GM12878 (cell line): ENCODE results near the gene TMIGD3. TPM values are rescaled to one million over a fixed set of nuclear protein-coding genes. Genes with fewer than 3 reads are reported as not detected.

Experiments
- ATAC-seq: fragments of 200-7000 bp; cut with Tn5 transposase; 3 replicates; pipeline ENCODE4 v1.9.1; 2020; ENCODE audit warnings: mild to moderate bottlenecking, moderate library complexity
- BruUV-seq: library from RNA; stranded (reverse); fragments of 400-500 nt; replicated peaks from 2 replicates; lab custom pipeline; 2021; lab: Mats Ljungman, UMichigan
- CTCF ChIA-PET: fragments of 300-600 bp; sonication (Branson Sonifier 250); formaldehyde crosslinking; extraction: SDS; loops from one replicate; lab custom pipeline; 2021; ENCODE audit warnings: inconsistent platforms; lab: Yijun Ruan, JAX
- POLR2A ChIA-PET: fragments of 350-600 bp; formaldehyde crosslinking; extraction: SDS; loops from one replicate; lab custom pipeline; 2021; ENCODE audit warnings: inconsistent platforms; lab: Charles Lee
- RAD21 ChIA-PET: fragments of 300-600 bp; sonication (Branson Sonifier 250); formaldehyde crosslinking; loops from one replicate; lab custom pipeline; 2023; ENCODE audit warnings: antibody characterized with exemption; ENCODE audit not compliant: unreplicated experiment; lab: Charles Lee
- SMC1A ChIA-PET: fragments of 300-600 bp; sonication (Branson Sonifier 250); formaldehyde crosslinking; loops from one replicate; lab custom pipeline; 2023; ENCODE audit not compliant: unreplicated experiment, uncharacterized antibody; lab: Charles Lee
- DNase-seq: peaks from one replicate; pipeline ENCODE4 v3.0.0-alpha.2; 2011; ENCODE audit warnings: low read depth, low spot score
- FAIRE-seq: peaks from 3 replicates; lab custom pipeline; 2011; peaks lifted over from hg19 to GRCh38; lab: Jason Lieb, UNC
- H2AFZ ChIP-seq: 2 replicates; pipeline ENCODE4 v1.6.0; 2011; ENCODE audit warnings: low read depth, low read length, control low read depth; ENCODE audit not compliant: control insufficient read depth
- H3K27ac ChIP-seq: 2 replicates; pipeline ENCODE4 v1.5.1; 2011; ENCODE audit warnings: control low read depth; ENCODE audit not compliant: control insufficient read depth, insufficient read depth
- H3K27me3 ChIP-seq, 2 experiments: replicated peaks in 1 of 2; 2 replicates each; pipeline versions ENCODE4 v1.6.0 to v1.6.1; 2011; ENCODE audit warnings: low read length in 1 of 2; ENCODE audit not compliant: control insufficient read depth in 2 of 2, insufficient read depth in 2 of 2
- H3K36me3 ChIP-seq, 2 experiments: 2 replicates each; pipeline ENCODE4 v1.5.1; 2011; ENCODE audit warnings: low read length in 1 of 2; ENCODE audit not compliant: control insufficient read depth in 2 of 2, insufficient read depth in 2 of 2
- H3K4me1 ChIP-seq: 2 replicates; pipeline ENCODE4 v1.6.1; 2011; ENCODE audit warnings: mild to moderate bottlenecking, low read length, moderate library complexity, mixed read lengths; ENCODE audit not compliant: control insufficient read depth, insufficient read depth
- H3K4me2 ChIP-seq: 2 replicates; pipeline ENCODE4 v1.6.0; 2011; ENCODE audit warnings: control low read depth; ENCODE audit not compliant: control insufficient read depth, insufficient read depth
- H3K4me3 ChIP-seq: fragments of 200-600 bp; sonication (generic); 2 replicates; pipeline ENCODE4 v1.5.1; 2016
- H3K79me2 ChIP-seq: 2 replicates; pipeline ENCODE4 v1.6.0; 2011; ENCODE audit warnings: low read length; ENCODE audit not compliant: control insufficient read depth, insufficient read depth
- H3K9ac ChIP-seq: 2 replicates; pipeline ENCODE4 v1.8.0; 2011; ENCODE audit warnings: low read length, control low read depth, mixed read lengths; ENCODE audit not compliant: control insufficient read depth, insufficient read depth
- H3K9me3 ChIP-seq: replicated peaks from 3 replicates; pipeline ENCODE4 v1.5.1; 2011; ENCODE audit warnings: mild to moderate bottlenecking, low read length; ENCODE audit not compliant: control insufficient read depth, insufficient read depth
- H4K20me1 ChIP-seq: 2 replicates; pipeline ENCODE4 v1.6.0; 2011; ENCODE audit not compliant: control insufficient read depth, insufficient read depth
- BCL11A ChIP-seq: IDR thresholded peaks from 2 replicates; pipeline ENCODE4 v1.6.1; 2011; ENCODE audit warnings: low read depth, low read length
- BCL3 ChIP-seq: IDR thresholded peaks from 2 replicates; pipeline ENCODE4 v1.6.1; 2011; ENCODE audit warnings: borderline replicate concordance, low read depth, mild to moderate bottlenecking, moderate library complexity, low read length; ENCODE audit not compliant: insufficient read depth, poor library complexity, severe bottlenecking
- CBFB ChIP-seq: IDR thresholded peaks from 2 replicates; pipeline ENCODE4 v1.6.1; 2016; ENCODE audit warnings: antibody characterized with exemption, low read depth
- CREB1 ChIP-seq: IDR thresholded peaks from 2 replicates; pipeline ENCODE4 v1.6.1; 2012; ENCODE audit warnings: low read depth, mild to moderate bottlenecking, inconsistent platforms
- E2F4 ChIP-seq: IDR thresholded peaks from 2 replicates; pipeline ENCODE4 v1.6.1; 2012; ENCODE audit warnings: low read depth, low read length, improper control_type of control experiment
- EP300 ChIP-seq, 2 experiments: fragments of 150-350 bp in 1 of 2; IDR thresholded peaks; 2 replicates each; pipeline ENCODE4 v1.6.1; 2011 to 2012; ENCODE audit warnings: low read depth in 2 of 2, low read length in 2 of 2, borderline replicate concordance in 1 of 2, improper control_type of control experiment in 1 of 2, inconsistent platforms in 1 of 2; ENCODE audit not compliant: control insufficient read depth in 1 of 2
- IRF4 ChIP-seq: IDR thresholded peaks from 2 replicates; pipeline ENCODE4 v1.6.1; 2011; ENCODE audit warnings: low read depth, low read length
- PRDM15 ChIP-seq: fragments of 450-650 bp; formaldehyde crosslinking; IDR thresholded peaks from 2 replicates; pipeline ENCODE4 v1.4.0; 2020; ENCODE audit warnings: mild to moderate bottlenecking, moderate library complexity
- RAD51 ChIP-seq: fragments of 450-650 bp; IDR thresholded peaks from 2 replicates; pipeline ENCODE4 v1.6.1; 2016; ENCODE audit warnings: moderate library complexity, mild to moderate bottlenecking, inconsistent platforms
- SUPT20H ChIP-seq: IDR thresholded peaks from 2 replicates; pipeline ENCODE4 v1.6.1; 2011; ENCODE audit warnings: low read depth, mild to moderate bottlenecking, low read length, moderate library complexity, borderline replicate concordance; ENCODE audit not compliant: control insufficient read depth
- ZBTB4 ChIP-seq: fragments of 450-650 bp; formaldehyde crosslinking; IDR thresholded peaks from 2 replicates; pipeline ENCODE4 v1.4.0; 2022; ENCODE audit warnings: mild to moderate bottlenecking, moderate library complexity
- WGBS: methylation state at CpG from one replicate; pipeline ENCODE4 v1.1.6; 2016; ENCODE audit warnings: low lambda C conversion rate; ENCODE audit not compliant: insufficient replicate concordance, insufficient coverage; ENCODE audit errors: missing lambda C conversion rate; 5-methylcytosine and 5-hydroxymethylcytosine counted together
- in situ Hi-C: fragments of 300-500 bp; cut with MboI; formaldehyde crosslinking; loops from 9 replicates; pipeline ENCODE4 v1.14.3; 2018; ENCODE audit warnings: mixed read lengths
- intact Hi-C: fragments of 100-400 bp; cut with micrococcal nuclease; formaldehyde crosslinking; loops from one replicate; pipeline ENCODE4 v1.14.2; 2022; ENCODE audit not compliant: unreplicated experiment
- polyA plus RNA-seq, 11 experiments: library from polyadenylated mRNA; depleted of rRNA in 4 of 11; unstranded in 6 of 11; stranded (reverse) in 5 of 11; fragments of >200 nt; fragmentation: Nextera tagmentation in 4 of 11; fragmentation: Illumina TruSeq in 1 of 11; extraction: Ambion mirVana in 4 of 11; extraction: Trizol in 1 of 11; gene quantifications; 1 replicate in 1 of 11; 2 replicates in 10 of 11; pipeline versions ENCODE4 v1.2.1 to v1.2.3, GENCODE V29; 2011 to 2016; ENCODE audit warnings: inconsistent platforms in 2 of 11, missing spikeins in 2 of 11, low read depth in 1 of 11
- total RNA-seq, 4 experiments: library from RNA; depleted of rRNA in 3 of 4; stranded (reverse); fragments of >200 nt in 3 of 4; fragmentation: Illumina TruSeq in 1 of 4; extraction: Trizol in 1 of 4; gene quantifications; 2 replicates each; pipeline versions ENCODE4 v1.2.1 to v1.2.3, GENCODE V29; 2013 to 2021

Gene TMIGD3
- total and polyA plus RNA-seq, 10 of the 15 experiments (the other 5 are each of a cell fraction or from before 2014, with no cell fraction given): 0.17 TPM; not detected in 9

GRCh38 chr1:111462370-111463028 is 40.9 kb downstream of the TMIGD3 start (continued):
- no peak for TF ChIP-seq EP300 (IDR thresholded peaks at IDR 0.05; ENCODE audit: borderline replicate concordance in 1 of 2, control insufficient read depth in 1 of 2, low read depth in 2 of 2, low read length in 2 of 2)
- TF ChIP-seq BCL11A: no peak

GRCh38 chr1:111461765-111462164 is 41.7 kb downstream of the TMIGD3 start:
- RAD21 ChIA-PET: interaction anchor here (1.3 kb wide), 1 partner anchor 14 kb away, joined by 3 read pairs; no protein-coding TSS in a partner anchor
- Histone ChIP-seq H3K4me3 (no peak overlapping the region), H3K9ac (no peak overlapping the region), H3K36me3 (peaks cover 7 to 27% of the 10 kb centered on the region in 2 experiments), H3K27me3 (no peaks in the 10 kb centered on the region), H3K9me3 (no peaks in the 10 kb centered on the region), H4K20me1 (no peaks in the 10 kb centered on the region), H3K4me1 (no peaks in the 10 kb centered on the region), H2AFZ (no peak overlapping the region), H3K27ac (no peak overlapping the region), H3K4me2 (no peak overlapping the region), H3K79me2 (no peaks in the 10 kb centered on the region)
- CTCF ChIA-PET: interaction anchor here (0.8 to 1.9 kb wide), 5 partner anchors 9 to 307 kb away, joined by 3 to 5 read pairs (median 3); no protein-coding TSS in a partner anchor
- BruUV-seq: no TSS peak
- in situ Hi-C loops (no loop called here), intact Hi-C loops (no loop called here)
- FAIRE-seq: no peak
- POLR2A ChIA-PET: interaction anchor here (0.6 to 0.7 kb wide), 2 partner anchors 1509 to 1551 kb away, joined by 3 to 6 read pairs; partner anchors contain the start of gene CSF1
- 99% methylated on average over 6 of the region's 6 CpGs for WGBS
- SMC1A ChIA-PET: interaction anchor here (0.6 to 2.3 kb wide), 5 partner anchors 9 to 230 kb away, joined by 3 to 8 read pairs (median 3); no protein-coding TSS in a partner anchor
- no peak for DNase-seq
- ATAC-seq: no peak
- TF ChIP-seq SUPT20H (no peak), ZBTB4 (CRISPR knock-in tag) (no peak), PRDM15 (CRISPR knock-in tag) (no peak), BCL3 (no peak), E2F4 (no peak), RAD51 (no peak), CBFB (no peak), CREB1 (no peak), IRF4 (no peak)
